Progenitor cell of endocrine pancreas (in vitro differentiated cells): ENCODE data around the gene UVRAG. TPM values are rescaled to one million over a fixed set of nuclear protein-coding genes. Genes with fewer than 3 reads are reported as not detected.

ENCODE experiments used
- DNase-seq: peaks from one replicate; pipeline ENCODE4 v3.0.0; 2021; ENCODE audit warnings: low spot score; ENCODE audit not compliant: unreplicated experiment
- H3K27ac Mint-ChIP-seq: 2 replicates; pipeline ENCODE4 v1.8.0; 2021; ENCODE audit warnings: mild to moderate bottlenecking, moderate library complexity, mixed read lengths
- H3K27me3 Mint-ChIP-seq: 2 replicates; pipeline ENCODE4 v1.8.0; 2021; ENCODE audit warnings: mixed read lengths
- H3K36me3 Mint-ChIP-seq: 2 replicates; pipeline ENCODE4 v1.8.0; 2022; ENCODE audit warnings: mixed read lengths; ENCODE audit not compliant: insufficient read depth
- H3K4me1 Mint-ChIP-seq: 2 replicates; pipeline ENCODE4 v1.8.0; 2021; ENCODE audit warnings: low read depth, mixed read lengths
- H3K4me3 Mint-ChIP-seq: 2 replicates; pipeline ENCODE4 v1.8.0; 2021; ENCODE audit warnings: low read depth, mild to moderate bottlenecking, moderate library complexity, mixed read lengths
- H3K9me3 Mint-ChIP-seq: 2 replicates; pipeline ENCODE4 v1.8.0; 2021; ENCODE audit warnings: low read depth, mixed read lengths
- total RNA-seq: library from RNA; stranded (reverse); gene quantifications from 2 replicates; pipeline ENCODE4 v1.2.1, GENCODE V29; 2021
- TF ChIP-seq, protein P1 (sequence below): fragments of 200-600 bp; sonication (generic); IDR thresholded peaks from one replicate; pipeline ENCODE4 v1.5.0; 2021; ENCODE audit warnings: antibody characterized with exemption, mild to moderate bottlenecking; ENCODE audit not compliant: unreplicated experiment

UVRAG gene
- total RNA-seq, 1 donor from 2014 or later = 25.7 TPM

- peaks cover 3% of the 10 kb centered on the region for H3K9me3 Mint-ChIP-seq
- DNase-seq = no peak
- peak overlapping the region; percentile 62 for H3K4me3 Mint-ChIP-seq
- TF ChIP-seq, protein P1, sequence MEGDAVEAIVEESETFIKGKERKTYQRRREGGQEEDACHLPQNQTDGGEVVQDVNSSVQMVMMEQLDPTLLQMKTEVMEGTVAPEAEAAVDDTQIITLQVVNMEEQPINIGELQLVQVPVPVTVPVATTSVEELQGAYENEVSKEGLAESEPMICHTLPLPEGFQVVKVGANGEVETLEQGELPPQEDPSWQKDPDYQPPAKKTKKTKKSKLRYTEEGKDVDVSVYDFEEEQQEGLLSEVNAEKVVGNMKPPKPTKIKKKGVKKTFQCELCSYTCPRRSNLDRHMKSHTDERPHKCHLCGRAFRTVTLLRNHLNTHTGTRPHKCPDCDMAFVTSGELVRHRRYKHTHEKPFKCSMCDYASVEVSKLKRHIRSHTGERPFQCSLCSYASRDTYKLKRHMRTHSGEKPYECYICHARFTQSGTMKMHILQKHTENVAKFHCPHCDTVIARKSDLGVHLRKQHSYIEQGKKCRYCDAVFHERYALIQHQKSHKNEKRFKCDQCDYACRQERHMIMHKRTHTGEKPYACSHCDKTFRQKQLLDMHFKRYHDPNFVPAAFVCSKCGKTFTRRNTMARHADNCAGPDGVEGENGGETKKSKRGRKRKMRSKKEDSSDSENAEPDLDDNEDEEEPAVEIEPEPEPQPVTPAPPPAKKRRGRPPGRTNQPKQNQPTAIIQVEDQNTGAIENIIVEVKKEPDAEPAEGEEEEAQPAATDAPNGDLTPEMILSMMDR = no peak
- no peak overlapping the region for H3K27ac Mint-ChIP-seq
- peaks cover 67% of the 10 kb centered on the region for H3K27me3 Mint-ChIP-seq
- H3K4me1 Mint-ChIP-seq = no peaks in the 10 kb centered on the region
- H3K36me3 Mint-ChIP-seq = peaks cover 1% of the 10 kb centered on the region
Observed at GRCh38 chr11:75768909-75769771, 45.9 kb upstream of the UVRAG start.

GRCh38 chr11:75770102-75770501 is 44.9 kb upstream of the UVRAG start:
- TF ChIP-seq, protein P1 = no peak
- Mint-ChIP-seq H3K9me3 (peaks cover 3% of the 10 kb centered on the region), H3K36me3 (peaks cover 1% of the 10 kb centered on the region), H3K27me3 (peaks cover 60% of the 10 kb centered on the region), H3K4me3 (no peak overlapping the region), H3K27ac (no peak overlapping the region), H3K4me1 (no peaks in the 10 kb centered on the region)
- DNase-seq = no peak

GRCh38 chr11:75771646-75772410 is 43.2 kb upstream of the UVRAG start:
- no peaks in the 10 kb centered on the region for H3K4me1 Mint-ChIP-seq
- no peak overlapping the region for H3K4me3 Mint-ChIP-seq
- no peaks in the 10 kb centered on the region for H3K36me3 Mint-ChIP-seq
- H3K9me3 Mint-ChIP-seq = no peaks in the 10 kb centered on the region
- DNase-seq = no peak
- TF ChIP-seq, protein P1 = no peak
- peaks cover 62% of the 10 kb centered on the region for H3K27me3 Mint-ChIP-seq
- no peak overlapping the region for H3K27ac Mint-ChIP-seq

- Mint-ChIP-seq H3K9me3 (no peaks in the 10 kb centered on the region), H3K27ac (peak overlapping the region; percentile 1), H3K36me3 (no peaks in the 10 kb centered on the region), H3K4me3 (no peak overlapping the region), H3K4me1 (no peaks in the 10 kb centered on the region), H3K27me3 (peaks cover 52% of the 10 kb centered on the region)
- TF ChIP-seq, protein P1 = no peak
- DNase-seq = no peak
Observed at GRCh38 chr11:75773595-75774353, 41.2 kb upstream of the UVRAG start.

GRCh38 chr11:75775056-75775455 is 40.0 kb upstream of the UVRAG start:
- TF ChIP-seq, protein P1 = no peak
- H3K4me3 Mint-ChIP-seq = no peak overlapping the region
- no peak for DNase-seq
- H3K9me3 Mint-ChIP-seq = no peaks in the 10 kb centered on the region
- no peak overlapping the region for H3K27ac Mint-ChIP-seq
- no peaks in the 10 kb centered on the region for H3K36me3 Mint-ChIP-seq
- H3K27me3 Mint-ChIP-seq = peaks cover 41% of the 10 kb centered on the region
- H3K4me1 Mint-ChIP-seq = no peaks in the 10 kb centered on the region
